Peyer's patch (tissue), 4 donors: ENCODE data around the gene VANGL1.

Experiments used
- POLR2A ChIP-seq, 2 donors: fragments of 450-650 bp; IDR thresholded peaks; one replicate each; pipeline ENCODE4 v1.5.1; 2017; ENCODE audit warnings: antibody characterized with exemption in 2 of 2, mild to moderate bottlenecking in 2 of 2, moderate library complexity in 2 of 2
- TF ChIP-seq, protein P1 (sequence below), 6 experiments: fragments of 450-650 bp in 4 of 6; fragments of 200-600 bp in 2 of 6; sonication (generic) in 1 of 6; IDR thresholded peaks; one replicate each; pipeline ENCODE4 v1.5.1; 2017 to 2019; ENCODE audit warnings: antibody characterized with exemption in 6 of 6, mild to moderate bottlenecking in 3 of 6, moderate library complexity in 1 of 6

DNA sequence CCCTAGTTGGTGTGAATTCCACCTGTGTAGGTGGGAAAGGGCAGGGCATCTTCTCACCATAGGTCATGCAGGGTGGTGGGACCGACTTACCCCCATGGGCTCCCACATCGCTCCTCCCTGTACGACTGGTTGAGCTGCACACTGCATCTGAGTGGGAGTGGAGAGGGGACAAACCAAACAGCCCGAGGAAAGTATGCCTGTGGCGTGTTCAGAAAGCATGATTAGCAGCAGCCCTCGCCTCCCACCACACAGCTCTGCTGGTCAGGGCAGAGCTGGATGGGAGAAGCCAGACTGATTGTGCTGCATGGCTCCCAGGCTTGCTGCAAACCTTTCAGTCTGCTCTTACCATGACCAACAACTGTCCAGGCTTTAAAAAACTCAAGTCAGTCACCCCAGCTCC is 24.4 kb downstream of the VANGL1 start:
- TF ChIP-seq, protein P1, sequence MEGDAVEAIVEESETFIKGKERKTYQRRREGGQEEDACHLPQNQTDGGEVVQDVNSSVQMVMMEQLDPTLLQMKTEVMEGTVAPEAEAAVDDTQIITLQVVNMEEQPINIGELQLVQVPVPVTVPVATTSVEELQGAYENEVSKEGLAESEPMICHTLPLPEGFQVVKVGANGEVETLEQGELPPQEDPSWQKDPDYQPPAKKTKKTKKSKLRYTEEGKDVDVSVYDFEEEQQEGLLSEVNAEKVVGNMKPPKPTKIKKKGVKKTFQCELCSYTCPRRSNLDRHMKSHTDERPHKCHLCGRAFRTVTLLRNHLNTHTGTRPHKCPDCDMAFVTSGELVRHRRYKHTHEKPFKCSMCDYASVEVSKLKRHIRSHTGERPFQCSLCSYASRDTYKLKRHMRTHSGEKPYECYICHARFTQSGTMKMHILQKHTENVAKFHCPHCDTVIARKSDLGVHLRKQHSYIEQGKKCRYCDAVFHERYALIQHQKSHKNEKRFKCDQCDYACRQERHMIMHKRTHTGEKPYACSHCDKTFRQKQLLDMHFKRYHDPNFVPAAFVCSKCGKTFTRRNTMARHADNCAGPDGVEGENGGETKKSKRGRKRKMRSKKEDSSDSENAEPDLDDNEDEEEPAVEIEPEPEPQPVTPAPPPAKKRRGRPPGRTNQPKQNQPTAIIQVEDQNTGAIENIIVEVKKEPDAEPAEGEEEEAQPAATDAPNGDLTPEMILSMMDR (IDR thresholded peaks at IDR 0.05): no peak
- TF ChIP-seq POLR2A (IDR thresholded peaks at IDR 0.05): no peak
